HL-60 (cell line): ENCODE results near the gene CD4.

Source experiments
- DNase-seq, 2 experiments: peaks; one replicate each; pipeline ENCODE4 v3.0.0-alpha.2; 2010 to 2020; ENCODE audit warnings: low read depth in 1 of 2, low spot score in 1 of 2
- H3K27ac ChIP-seq: fragments of 250-450 bp; sonication (Bioruptor Pico); replicated peaks from 2 replicates; pipeline ENCODE4 v1.5.1; 2020; ENCODE audit warnings: mild to moderate bottlenecking, moderate library complexity
- H3K27me3 ChIP-seq: fragments of 250-450 bp; sonication (Bioruptor Pico); 2 replicates; pipeline ENCODE4 v1.5.1; 2021; ENCODE audit warnings: mild to moderate bottlenecking, moderate library complexity; ENCODE audit not compliant: insufficient read depth, poor library complexity, severe bottlenecking
- H3K4me3 ChIP-seq: replicated peaks from 2 replicates; pipeline ENCODE4 v1.5.1; 2011; ENCODE audit warnings: mild to moderate bottlenecking, control low read depth, low read length; ENCODE audit not compliant: insufficient read depth
- CTCF ChIP-seq: IDR thresholded peaks from one replicate; pipeline ENCODE4 v1.5.1; 2011; ENCODE audit warnings: low read length, control low read depth, inconsistent platforms; ENCODE audit not compliant: insufficient read depth
- GABPA ChIP-seq: IDR thresholded peaks from 2 replicates; pipeline ENCODE4 v1.6.1; 2012; ENCODE audit warnings: low read depth
- POLR2AphosphoS5 ChIP-seq: IDR thresholded peaks from 2 replicates; pipeline ENCODE4 v1.6.1; 2012; ENCODE audit warnings: low read depth
- SPI1 ChIP-seq: IDR thresholded peaks from 2 replicates; pipeline ENCODE4 v1.6.1; 2012; ENCODE audit warnings: low read depth, mild to moderate bottlenecking, borderline replicate concordance
- TF ChIP-seq, protein P1 (sequence below): IDR thresholded peaks from 2 replicates; pipeline ENCODE4 v1.6.1; 2012; ENCODE audit warnings: low read depth; ENCODE audit not compliant: insufficient replicate concordance

The CD4 gene

GRCh38 chr12:6791931-6792520, 2.7 kb downstream of the CD4 start:
- Histone ChIP-seq H3K27me3 (no peaks in the 10 kb centered on the region), H3K4me3 (peak overlapping the region; percentile 83), H3K27ac (peak overlapping the region; percentile 78)
- peak in 1 of 2 experiments; percentile 17 for DNase-seq
- TF ChIP-seq SPI1 (no peak), POLR2AphosphoS5 (no peak), CTCF (no peak), GABPA (no peak)
- TF ChIP-seq, protein P1, sequence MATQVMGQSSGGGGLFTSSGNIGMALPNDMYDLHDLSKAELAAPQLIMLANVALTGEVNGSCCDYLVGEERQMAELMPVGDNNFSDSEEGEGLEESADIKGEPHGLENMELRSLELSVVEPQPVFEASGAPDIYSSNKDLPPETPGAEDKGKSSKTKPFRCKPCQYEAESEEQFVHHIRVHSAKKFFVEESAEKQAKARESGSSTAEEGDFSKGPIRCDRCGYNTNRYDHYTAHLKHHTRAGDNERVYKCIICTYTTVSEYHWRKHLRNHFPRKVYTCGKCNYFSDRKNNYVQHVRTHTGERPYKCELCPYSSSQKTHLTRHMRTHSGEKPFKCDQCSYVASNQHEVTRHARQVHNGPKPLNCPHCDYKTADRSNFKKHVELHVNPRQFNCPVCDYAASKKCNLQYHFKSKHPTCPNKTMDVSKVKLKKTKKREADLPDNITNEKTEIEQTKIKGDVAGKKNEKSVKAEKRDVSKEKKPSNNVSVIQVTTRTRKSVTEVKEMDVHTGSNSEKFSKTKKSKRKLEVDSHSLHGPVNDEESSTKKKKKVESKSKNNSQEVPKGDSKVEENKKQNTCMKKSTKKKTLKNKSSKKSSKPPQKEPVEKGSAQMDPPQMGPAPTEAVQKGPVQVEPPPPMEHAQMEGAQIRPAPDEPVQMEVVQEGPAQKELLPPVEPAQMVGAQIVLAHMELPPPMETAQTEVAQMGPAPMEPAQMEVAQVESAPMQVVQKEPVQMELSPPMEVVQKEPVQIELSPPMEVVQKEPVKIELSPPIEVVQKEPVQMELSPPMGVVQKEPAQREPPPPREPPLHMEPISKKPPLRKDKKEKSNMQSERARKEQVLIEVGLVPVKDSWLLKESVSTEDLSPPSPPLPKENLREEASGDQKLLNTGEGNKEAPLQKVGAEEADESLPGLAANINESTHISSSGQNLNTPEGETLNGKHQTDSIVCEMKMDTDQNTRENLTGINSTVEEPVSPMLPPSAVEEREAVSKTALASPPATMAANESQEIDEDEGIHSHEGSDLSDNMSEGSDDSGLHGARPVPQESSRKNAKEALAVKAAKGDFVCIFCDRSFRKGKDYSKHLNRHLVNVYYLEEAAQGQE = no peak

GRCh38 chr12:6792522-6793201, 3.3 kb downstream of the CD4 start:
- TF ChIP-seq SPI1 = peak; percentile 94
- no peak for TF ChIP-seq GABPA
- no peak for TF ChIP-seq CTCF
- TF ChIP-seq, protein P1 = peak; percentile 66
- peak; percentile 90 for TF ChIP-seq POLR2AphosphoS5
- DNase-seq = peak; percentile 64 to 91
- Histone ChIP-seq H3K4me3 (peak overlapping the region; percentile 83), H3K27ac (peak overlapping the region; percentile 78), H3K27me3 (no peaks in the 10 kb centered on the region)

GRCh38 chr12:6795088-6795487, 5.8 kb downstream of the CD4 start:
- Histone ChIP-seq H3K4me3 (no peak overlapping the region), H3K27me3 (no peaks in the 10 kb centered on the region), H3K27ac (no peak overlapping the region)
- no peak for DNase-seq
- TF ChIP-seq CTCF (no peak), POLR2AphosphoS5 (no peak), SPI1 (no peak), GABPA (no peak)
- TF ChIP-seq, protein P1 = no peak
